K562 (cell line): ENCODE data around the gene TMSB10.
"Not testable (repeated sequence)": the region's sequence is repeated elsewhere in the genome, so short reads cannot be mapped to it uniquely, and the experiment has no call there.

Experiments used
- KLF6 ChIP-seq: fragments of 250-450 bp; sonication (Bioruptor Pico); IDR thresholded peaks from 2 replicates; pipeline ENCODE4 v1.4.0; 2020; ENCODE audit warnings: mild to moderate bottlenecking, moderate library complexity, borderline replicate concordance
- SREBF2 ChIP-seq: sonication (generic); formaldehyde crosslinking; IDR thresholded peaks from 2 replicates; pipeline ENCODE4 v1.4.0; 2020; ENCODE audit warnings: mild to moderate bottlenecking, missing genetic modification reagents

- TF ChIP-seq KLF6, SREBF2 (CRISPR knock-in tag): not testable (repeated sequence)
Measured at GRCh38 chr2:84868327-84868726, 37.1 kb upstream of the TMSB10 start.
